SU-DHL-6 (cell line): ENCODE measurements around the gene DOCK8.

ENCODE experiments used
- H2AFZ ChIP-seq: fragments of 200-600 bp; sonication (generic); 2 replicates; pipeline ENCODE4 v1.6.1; 2014; ENCODE audit warnings: low read depth, mild to moderate bottlenecking, moderate library complexity, mixed read lengths, antibody characterized with exemption, low read length; ENCODE audit not compliant: severe bottlenecking
- H3F3A ChIP-seq: fragments of 200-600 bp; shearing (Covaris generic); 2 replicates; pipeline ENCODE4 v1.6.0; 2016; ENCODE audit warnings: antibody characterized with exemption, mild to moderate bottlenecking; ENCODE audit not compliant: insufficient read depth
- H3K27ac ChIP-seq: fragments of 200-600 bp; sonication (generic); 2 replicates; pipeline ENCODE4 v1.5.1; 2016; ENCODE audit warnings: low read depth, mild to moderate bottlenecking, low read length, moderate library complexity, mixed read lengths
- H3K27me3 ChIP-seq: fragments of 200-600 bp; sonication (generic), shearing (Covaris generic); 2 replicates; pipeline ENCODE4 v1.6.0; 2014; ENCODE audit warnings: mild to moderate bottlenecking, low read length
- H3K36me3 ChIP-seq: fragments of 200-600 bp; sonication (generic); 2 replicates; pipeline ENCODE4 v1.6.1; 2014; ENCODE audit warnings: mild to moderate bottlenecking, low read length, mixed read lengths
- H3K4me2 ChIP-seq: fragments of 300-600, 200-600 bp; shearing (Covaris generic), sonication (generic); 2 replicates; pipeline ENCODE4 v1.6.0; 2014; ENCODE audit warnings: low read length, low read depth, mild to moderate bottlenecking; ENCODE audit not compliant: poor library complexity, severe bottlenecking
- H3K4me3 ChIP-seq: fragments of 200-600 bp; sonication (generic); 2 replicates; pipeline ENCODE4 v1.5.1; 2014; ENCODE audit warnings: antibody characterized with exemption, low read length, mild to moderate bottlenecking, mixed read lengths; ENCODE audit not compliant: insufficient read depth, poor library complexity, severe bottlenecking
- H3K79me2 ChIP-seq: fragments of 200-600 bp; sonication (generic); 2 replicates; pipeline ENCODE4 v1.6.1; 2014; ENCODE audit warnings: mild to moderate bottlenecking, low read length, moderate library complexity; ENCODE audit not compliant: insufficient read depth
- H3K9ac ChIP-seq: fragments of 200-600 bp; sonication (generic); 2 replicates; pipeline ENCODE4 v1.7.0; 2014; ENCODE audit warnings: mild to moderate bottlenecking, low read length
- H3K9me2 ChIP-seq: fragments of 200-600 bp; sonication (generic); replicated peaks from 2 replicates; pipeline ENCODE4 v1.6.1; 2014; ENCODE audit warnings: low read length; ENCODE audit not compliant: insufficient read depth
- H3K9me3 ChIP-seq: fragments of 200-600 bp; sonication (generic); 2 replicates; pipeline ENCODE4 v1.6.1; 2014; ENCODE audit warnings: low read length, mixed read lengths; ENCODE audit not compliant: insufficient read depth
- H4K20me1 ChIP-seq: fragments of 200-600 bp; sonication (generic); 2 replicates; pipeline ENCODE4 v1.6.1; 2014; ENCODE audit warnings: low read depth, mild to moderate bottlenecking, antibody characterized with exemption, low read length, moderate library complexity, mixed read lengths
- CTCF ChIP-seq: fragments of 200-600 bp; sonication (generic); IDR thresholded peaks from one replicate; pipeline ENCODE4 v1.5.1; 2017; ENCODE audit warnings: antibody characterized with exemption, mild to moderate bottlenecking, low read length, moderate library complexity; ENCODE audit not compliant: insufficient read depth, poor library complexity, severe bottlenecking
- EZH2phosphoT487 ChIP-seq: fragments of 200-600 bp; sonication (generic), shearing (Covaris generic); conservative IDR thresholded peaks from 2 replicates; pipeline ENCODE4 v1.6.1; 2018; ENCODE audit warnings: mild to moderate bottlenecking, antibody characterized with exemption, low read length, moderate library complexity, mixed read lengths

DOCK8 gene

DNA sequence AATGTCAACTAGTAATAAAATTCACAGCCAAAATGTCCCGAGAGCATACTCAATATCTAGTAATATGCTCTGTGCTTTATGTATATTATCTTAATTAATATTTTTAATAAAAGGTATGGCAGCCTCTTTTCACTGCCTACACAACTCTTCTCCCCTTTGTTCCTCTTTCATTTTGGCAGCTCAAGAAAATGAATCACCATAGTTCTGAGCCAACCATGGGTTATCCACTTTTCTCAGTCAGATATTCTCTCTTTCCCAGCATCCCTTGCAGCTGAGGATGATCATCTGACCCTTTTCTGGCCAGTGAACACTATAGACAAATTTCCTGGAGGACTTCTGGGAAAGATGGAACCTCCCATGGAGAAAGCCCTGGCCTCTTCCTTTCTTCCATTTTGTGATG, 8.2 kb upstream of the DOCK8 start:
- TF ChIP-seq EZH2phosphoT487 (no peak), CTCF (no peak)

GRCh38 chr9:209143-209758, 5.4 kb upstream of the DOCK8 start:
- Histone ChIP-seq H3K4me3 (no peak overlapping the region), H2AFZ (no peak overlapping the region), H3K27ac (no peak overlapping the region), H3F3A (peaks cover 12% of the 10 kb centered on the region; the same call in 1 of the 2 replicates), H3K79me2 (no peaks in the 10 kb centered on the region), H3K9ac (no peak overlapping the region), H3K36me3 (no peaks in the 10 kb centered on the region), H3K9me3 (no peaks in the 10 kb centered on the region), H3K27me3 (no peaks in the 10 kb centered on the region), H3K4me2 (no peak overlapping the region), H3K9me2 (no peaks in the 10 kb centered on the region), H4K20me1 (no peaks in the 10 kb centered on the region)
- TF ChIP-seq EZH2phosphoT487 = no peak
- TF ChIP-seq CTCF = no peak

More for the DNA sequence above, 8.2 kb upstream of the DOCK8 start:
- Histone ChIP-seq H4K20me1 (no peaks in the 10 kb centered on the region), H3K9me3 (no peaks in the 10 kb centered on the region), H3K27me3 (no peaks in the 10 kb centered on the region), H3K4me2 (no peak overlapping the region), H3K4me3 (no peak overlapping the region), H3K9ac (no peak overlapping the region), H3K27ac (no peak overlapping the region), H2AFZ (no peak overlapping the region), H3K9me2 (no peaks in the 10 kb centered on the region), H3K36me3 (no peaks in the 10 kb centered on the region), H3F3A (no peaks in the 10 kb centered on the region), H3K79me2 (no peaks in the 10 kb centered on the region)

DNA sequence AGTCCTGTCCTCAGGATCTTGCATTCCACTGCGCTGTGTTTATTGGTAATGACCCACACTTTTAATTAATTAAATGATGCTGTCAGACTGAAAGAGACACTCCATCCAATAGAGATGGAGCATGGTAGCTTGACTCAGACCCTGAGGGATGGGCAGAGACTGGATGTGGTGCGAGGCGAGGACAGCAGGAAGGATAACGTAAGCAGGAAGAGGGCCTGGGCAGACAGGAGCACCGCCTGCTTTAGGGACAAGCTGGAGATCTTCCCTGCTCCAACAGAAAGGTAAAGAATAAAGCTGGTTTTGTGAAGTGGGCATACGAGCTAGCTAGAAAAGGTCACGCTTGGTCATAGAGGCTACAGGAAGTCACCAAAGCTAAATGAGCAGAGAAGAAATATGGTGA, 3.6 kb upstream of the DOCK8 start:
- H3K9me3 ChIP-seq = no peaks in the 10 kb centered on the region
- peaks cover 17% of the 10 kb centered on the region; the same call in 1 of the 2 replicates for H3F3A ChIP-seq
- H2AFZ ChIP-seq = no peak overlapping the region
- no peak overlapping the region for H3K4me2 ChIP-seq
- no peaks in the 10 kb centered on the region for H3K27me3 ChIP-seq
- no peaks in the 10 kb centered on the region for H3K36me3 ChIP-seq
- H3K79me2 ChIP-seq = no peaks in the 10 kb centered on the region
- no peak overlapping the region for H3K27ac ChIP-seq
- no peak overlapping the region for H3K4me3 ChIP-seq
- no peak overlapping the region for H3K9ac ChIP-seq
- H3K9me2 ChIP-seq = no peaks in the 10 kb centered on the region
- TF ChIP-seq EZH2phosphoT487 = no peak
- TF ChIP-seq CTCF = no peak
- no peaks in the 10 kb centered on the region for H4K20me1 ChIP-seq
